PFSK-1 (cell line): ENCODE measurements around the gene COL24A1.

Experiments used
- FOXP2 ChIP-seq: optimal IDR thresholded peaks from 2 replicates; pipeline ENCODE3; 2011; ENCODE audit warnings: borderline replicate concordance, control low read depth, inconsistent platforms; ENCODE audit not compliant: insufficient read depth; ENCODE audit errors: extremely low read length, extremely low read depth
- POLR2AphosphoS5 ChIP-seq: IDR thresholded peaks from 2 replicates; pipeline ENCODE4 v1.6.1; 2012; ENCODE audit warnings: low read depth, mild to moderate bottlenecking, control low read depth, low read length, moderate library complexity
- SIN3A ChIP-seq: IDR thresholded peaks from 2 replicates; pipeline ENCODE4 v1.6.1; 2012; ENCODE audit warnings: mild to moderate bottlenecking, low read length, moderate library complexity, borderline replicate concordance; ENCODE audit not compliant: insufficient read depth
- TAF1 ChIP-seq: IDR thresholded peaks from 2 replicates; pipeline ENCODE4 v1.6.1; 2012; ENCODE audit warnings: low read length, control low read depth, borderline replicate concordance; ENCODE audit not compliant: insufficient read depth
- TF ChIP-seq, protein P1 (sequence below), 2 experiments: IDR thresholded peaks; 2 replicates each; pipeline versions ENCODE4 v1.6.1 to v1.8.0; 2011 to 2012; ENCODE audit warnings: low read depth in 2 of 2, low read length in 2 of 2, control low read depth in 1 of 2, inconsistent platforms in 1 of 2, mild to moderate bottlenecking in 1 of 2, moderate library complexity in 1 of 2; ENCODE audit not compliant: insufficient read depth in 1 of 2

Gene COL24A1

DNA sequence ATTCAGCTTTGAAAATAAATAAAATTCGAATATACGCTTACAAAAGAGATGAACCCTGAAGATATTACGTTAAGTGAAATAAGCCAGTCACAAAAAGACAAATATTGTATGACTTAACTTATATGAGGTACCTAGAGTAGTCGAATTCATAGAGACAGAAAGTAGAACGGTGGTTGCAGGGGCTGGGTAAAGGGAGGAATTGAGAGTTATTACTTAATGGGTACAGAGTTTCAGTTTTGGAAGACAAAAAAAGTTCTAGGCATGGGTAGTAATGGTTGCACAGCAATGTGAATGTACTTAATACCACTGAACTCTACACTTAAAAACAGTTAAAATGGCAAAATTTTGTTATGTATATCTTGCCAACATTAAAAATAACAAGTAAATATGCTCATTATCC, 399.7 kb downstream of the COL24A1 start:
- no peak for TF ChIP-seq POLR2AphosphoS5
- no peak for TF ChIP-seq FOXP2
- no peak for TF ChIP-seq TAF1
- TF ChIP-seq SIN3A: no peak
- TF ChIP-seq, protein P1, sequence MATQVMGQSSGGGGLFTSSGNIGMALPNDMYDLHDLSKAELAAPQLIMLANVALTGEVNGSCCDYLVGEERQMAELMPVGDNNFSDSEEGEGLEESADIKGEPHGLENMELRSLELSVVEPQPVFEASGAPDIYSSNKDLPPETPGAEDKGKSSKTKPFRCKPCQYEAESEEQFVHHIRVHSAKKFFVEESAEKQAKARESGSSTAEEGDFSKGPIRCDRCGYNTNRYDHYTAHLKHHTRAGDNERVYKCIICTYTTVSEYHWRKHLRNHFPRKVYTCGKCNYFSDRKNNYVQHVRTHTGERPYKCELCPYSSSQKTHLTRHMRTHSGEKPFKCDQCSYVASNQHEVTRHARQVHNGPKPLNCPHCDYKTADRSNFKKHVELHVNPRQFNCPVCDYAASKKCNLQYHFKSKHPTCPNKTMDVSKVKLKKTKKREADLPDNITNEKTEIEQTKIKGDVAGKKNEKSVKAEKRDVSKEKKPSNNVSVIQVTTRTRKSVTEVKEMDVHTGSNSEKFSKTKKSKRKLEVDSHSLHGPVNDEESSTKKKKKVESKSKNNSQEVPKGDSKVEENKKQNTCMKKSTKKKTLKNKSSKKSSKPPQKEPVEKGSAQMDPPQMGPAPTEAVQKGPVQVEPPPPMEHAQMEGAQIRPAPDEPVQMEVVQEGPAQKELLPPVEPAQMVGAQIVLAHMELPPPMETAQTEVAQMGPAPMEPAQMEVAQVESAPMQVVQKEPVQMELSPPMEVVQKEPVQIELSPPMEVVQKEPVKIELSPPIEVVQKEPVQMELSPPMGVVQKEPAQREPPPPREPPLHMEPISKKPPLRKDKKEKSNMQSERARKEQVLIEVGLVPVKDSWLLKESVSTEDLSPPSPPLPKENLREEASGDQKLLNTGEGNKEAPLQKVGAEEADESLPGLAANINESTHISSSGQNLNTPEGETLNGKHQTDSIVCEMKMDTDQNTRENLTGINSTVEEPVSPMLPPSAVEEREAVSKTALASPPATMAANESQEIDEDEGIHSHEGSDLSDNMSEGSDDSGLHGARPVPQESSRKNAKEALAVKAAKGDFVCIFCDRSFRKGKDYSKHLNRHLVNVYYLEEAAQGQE (IDR thresholded peaks at IDR 0.05; ENCODE audit: insufficient read depth in 1 of 2, low read depth in 2 of 2, low read length in 2 of 2): no peak

DNA sequence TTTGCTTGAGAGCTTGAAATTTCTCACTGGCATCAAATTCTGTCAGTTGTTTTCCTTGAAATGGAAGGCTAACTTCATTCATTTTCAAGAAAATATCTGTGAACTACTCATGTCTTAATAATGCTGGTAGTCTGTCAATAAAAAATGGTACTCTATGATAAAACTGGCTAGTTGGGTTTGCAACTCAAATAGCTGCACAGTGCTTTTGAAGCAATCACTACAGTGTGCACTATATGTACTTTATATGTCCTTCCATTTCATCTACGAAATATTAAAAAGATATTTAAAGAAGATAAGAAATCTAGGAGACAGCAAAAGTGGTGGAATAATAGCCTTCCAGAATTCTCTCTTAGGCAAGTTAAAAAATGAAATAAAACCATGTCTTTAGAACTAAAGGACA, 408.5 kb downstream of the COL24A1 start:
- TF ChIP-seq SIN3A (no peak), FOXP2 (no peak), POLR2AphosphoS5 (no peak), TAF1 (no peak)
- TF ChIP-seq, protein P1 (IDR thresholded peaks at IDR 0.05; ENCODE audit: insufficient read depth in 1 of 2, low read depth in 2 of 2, low read length in 2 of 2): no peak

DNA sequence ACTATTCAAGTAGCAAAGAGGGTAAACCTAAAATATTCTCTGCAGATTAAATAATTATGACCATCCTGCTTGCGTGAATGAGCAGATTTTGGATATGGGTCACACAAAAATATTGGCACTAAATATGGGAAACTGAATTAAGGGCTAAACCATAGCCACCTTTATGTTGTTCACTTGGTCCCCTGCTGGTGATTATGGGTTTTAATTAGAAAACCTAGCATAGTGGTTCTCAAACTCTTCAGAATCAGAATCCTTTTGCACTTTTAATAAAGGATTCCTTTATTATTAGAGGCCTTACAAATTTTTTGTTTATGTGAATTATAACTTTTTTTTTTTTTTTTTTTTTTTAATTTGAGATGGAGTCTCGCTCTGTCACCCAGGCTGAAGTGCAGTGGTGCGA, 409.8 kb downstream of the COL24A1 start:
- TF ChIP-seq FOXP2: no peak

DNA sequence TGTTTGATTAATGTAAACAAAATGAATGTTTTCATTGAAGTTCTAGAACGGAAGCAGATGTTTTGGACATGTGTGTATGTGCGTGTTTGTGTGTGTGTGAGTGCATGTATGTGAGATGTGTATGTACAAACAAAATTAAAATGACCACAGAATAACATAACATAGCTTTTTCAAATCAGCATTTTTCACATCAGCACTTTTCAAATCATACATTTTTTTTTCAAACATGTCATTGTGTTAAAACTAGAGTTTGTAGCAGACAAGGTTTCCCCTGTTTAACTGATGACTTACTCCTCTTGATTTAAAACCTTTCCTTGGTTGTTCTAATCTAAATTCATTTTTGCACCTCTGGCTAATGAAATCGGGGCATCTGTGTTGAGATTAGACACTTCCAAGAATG, 412.8 kb downstream of the COL24A1 start:
- TF ChIP-seq POLR2AphosphoS5 (no peak), FOXP2 (no peak), TAF1 (no peak)

DNA sequence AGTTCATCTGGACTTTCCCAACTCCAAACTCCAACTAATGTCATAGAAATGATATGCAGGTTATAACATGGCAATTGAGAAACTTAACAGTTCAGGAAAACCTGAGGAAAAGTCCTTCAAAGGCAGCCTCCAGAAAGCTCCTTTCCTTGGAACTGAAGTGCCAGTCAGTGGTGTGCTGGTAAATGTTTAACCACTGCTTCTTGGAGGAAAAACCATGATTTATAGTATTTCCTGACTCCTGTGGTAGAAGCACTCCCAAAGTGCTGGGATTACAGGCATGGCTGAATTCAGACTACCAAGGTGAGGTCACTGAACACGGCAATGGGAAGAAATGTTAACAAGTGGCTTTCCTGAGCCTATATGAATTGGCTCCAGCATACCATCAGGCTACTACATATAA, 421.6 kb downstream of the COL24A1 start:
- TF ChIP-seq SIN3A: no peak
- no peak for TF ChIP-seq POLR2AphosphoS5
- TF ChIP-seq FOXP2: no peak
- TF ChIP-seq TAF1: no peak
- TF ChIP-seq, protein P1 (IDR thresholded peaks at IDR 0.05; ENCODE audit: insufficient read depth in 1 of 2, low read depth in 2 of 2, low read length in 2 of 2): no peak

DNA sequence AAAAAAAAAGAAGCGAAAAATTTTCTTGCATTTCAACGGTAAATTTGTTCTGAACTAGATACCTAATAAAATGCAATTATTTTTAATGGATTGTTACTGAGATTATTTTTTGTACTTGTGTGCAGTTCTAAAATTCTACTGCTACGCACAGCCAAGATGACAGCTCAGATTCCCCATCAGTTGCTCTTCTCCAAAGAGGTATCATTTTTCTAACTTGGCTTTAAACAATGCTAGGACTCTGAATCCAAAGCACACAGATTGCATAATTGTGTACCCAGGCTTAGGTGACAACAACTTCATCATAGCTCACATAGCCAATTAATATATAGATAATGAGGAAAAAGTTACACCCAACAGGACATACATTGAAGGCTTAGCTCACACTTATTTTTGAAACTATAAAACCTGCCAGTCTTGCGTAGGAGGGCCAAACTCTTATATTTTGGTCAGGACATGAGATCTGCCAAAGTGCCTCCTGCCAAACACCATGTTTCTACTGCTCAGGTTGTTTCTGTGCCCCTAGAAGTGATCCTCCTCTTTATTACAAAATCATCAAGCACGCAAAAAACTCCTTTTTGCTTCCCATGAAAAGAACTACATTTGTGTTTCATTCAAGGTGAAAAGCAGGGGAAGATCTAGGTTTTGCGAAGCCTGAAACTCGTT, 437.8 kb downstream of the COL24A1 start:
- TF ChIP-seq TAF1: no peak

DNA sequence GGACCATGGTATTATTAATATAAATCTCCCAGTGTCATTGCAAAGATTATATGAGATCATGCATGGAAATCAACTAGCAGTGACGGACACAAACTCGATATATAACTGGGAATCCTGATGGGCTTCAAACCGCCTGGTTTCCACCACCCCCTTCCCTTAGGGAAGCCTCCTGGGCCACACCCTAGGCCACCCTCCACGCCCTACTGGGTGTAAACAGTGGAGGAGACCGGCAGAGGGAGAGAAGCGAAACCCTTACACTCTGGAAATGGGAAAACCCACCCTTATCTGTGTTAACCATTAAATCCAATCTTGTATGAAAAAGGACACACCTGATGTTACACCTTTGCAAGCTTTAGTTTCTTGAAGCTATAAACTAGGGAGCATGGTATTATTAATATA, 447.7 kb downstream of the COL24A1 start:
- no peak for TF ChIP-seq FOXP2
- TF ChIP-seq POLR2AphosphoS5: no peak
- no peak for TF ChIP-seq SIN3A
- TF ChIP-seq, protein P1 (IDR thresholded peaks at IDR 0.05; ENCODE audit: insufficient read depth in 1 of 2, low read depth in 2 of 2, low read length in 2 of 2): no peak
- no peak for TF ChIP-seq TAF1
